K562 (cell line): ENCODE results near the gene PADI4. TPM values are rescaled to one million over a fixed set of nuclear protein-coding genes. Genes with fewer than 3 reads are reported as not detected.

Experiments
- CREBBP ChIP-seq: IDR thresholded peaks from one replicate; pipeline ENCODE4 v1.6.1; 2012; ENCODE audit warnings: low read depth, mild to moderate bottlenecking, control low read depth, inconsistent platforms, low read length
- CREM ChIP-seq: IDR thresholded peaks from 2 replicates; pipeline ENCODE4 v1.6.1; 2014; ENCODE audit warnings: antibody characterized with exemption, low read depth
- EHMT2 ChIP-seq: fragments of 450-650 bp; IDR thresholded peaks from 2 replicates; pipeline ENCODE4 v1.6.1; 2018; ENCODE audit warnings: antibody characterized with exemption
- FOXO4 ChIP-seq: fragments of 450-650 bp; formaldehyde crosslinking; IDR thresholded peaks from 2 replicates; pipeline ENCODE4 v1.4.0; 2020; ENCODE audit warnings: mild to moderate bottlenecking, moderate library complexity
- FUS ChIP-seq: fragments of 200-400 bp; formaldehyde crosslinking; optimal IDR thresholded peaks from 2 replicates; pipeline ENCODE3; 2017; ENCODE audit warnings: low read depth, low read length
- KLF16 ChIP-seq: IDR thresholded peaks from 2 replicates; pipeline ENCODE4 v1.6.1; 2016; ENCODE audit warnings: antibody characterized with exemption
- MXD1 ChIP-seq: fragments of 250-450 bp; sonication (Bioruptor Pico); IDR thresholded peaks from 2 replicates; pipeline ENCODE4 v1.8.0; 2021; ENCODE audit warnings: borderline replicate concordance, mild to moderate bottlenecking, moderate library complexity; ENCODE audit not compliant: poor library complexity, severe bottlenecking
- NCOA1 ChIP-seq: fragments of 450-650 bp; IDR thresholded peaks from 2 replicates; pipeline ENCODE4 v1.6.1; 2016; ENCODE audit warnings: low read depth
- NFIC ChIP-seq: fragments of 450-650 bp; IDR thresholded peaks from 2 replicates; pipeline ENCODE4 v1.6.1; 2017; ENCODE audit warnings: mild to moderate bottlenecking, inconsistent platforms
- POLR2A ChIP-seq: fragments of 450-650 bp; conservative IDR thresholded peaks from 2 replicates; pipeline ENCODE4 v1.6.1; 2016
- RCOR1 ChIP-seq, 2 experiments: IDR thresholded peaks; 2 replicates each; pipeline ENCODE4 v1.6.1; 2012; ENCODE audit warnings: low read depth in 2 of 2, low read length in 2 of 2, borderline replicate concordance in 1 of 2, improper control_type of control experiment in 1 of 2
- RFX7 ChIP-seq: fragments of 250-450 bp; sonication (Bioruptor Pico); IDR thresholded peaks from 2 replicates; pipeline ENCODE4 v1.5.1; 2021; ENCODE audit warnings: mild to moderate bottlenecking
- SAP30 ChIP-seq: fragments of 200-600 bp; sonication (generic); IDR thresholded peaks from 2 replicates; pipeline ENCODE4 v1.6.1; 2012; ENCODE audit warnings: borderline replicate concordance, low read depth, mild to moderate bottlenecking, moderate library complexity, low read length, control low read depth, inconsistent platforms; ENCODE audit not compliant: insufficient read depth, poor library complexity, severe bottlenecking
- SIN3B ChIP-seq: fragments of 450-650 bp; IDR thresholded peaks from 2 replicates; pipeline ENCODE4 v1.6.1; 2017; ENCODE audit warnings: low read depth, mild to moderate bottlenecking, moderate library complexity
- SMAD2 ChIP-seq: fragments of 150-350 bp; IDR thresholded peaks from 2 replicates; pipeline ENCODE4 v1.6.1; 2014; ENCODE audit warnings: low read depth, mild to moderate bottlenecking, low read length
- SMARCE1 ChIP-seq: fragments of 450-650 bp; IDR thresholded peaks from 2 replicates; pipeline ENCODE4 v1.7.1; 2016; ENCODE audit warnings: mild to moderate bottlenecking
- STAT5A ChIP-seq: IDR thresholded peaks from 2 replicates; pipeline ENCODE4 v1.6.1; 2012; ENCODE audit warnings: low read length, inconsistent platforms, borderline replicate concordance
- SUPT5H ChIP-seq: fragments of 450-650 bp; IDR thresholded peaks from 2 replicates; pipeline ENCODE4 v1.6.1; 2016
- THRA ChIP-seq: fragments of 450-650 bp; IDR thresholded peaks from 2 replicates; pipeline ENCODE4 v1.6.1; 2017; ENCODE audit warnings: mild to moderate bottlenecking, moderate library complexity
- YY1 ChIP-seq, 3 experiments: IDR thresholded peaks; 2 replicates each; pipeline ENCODE4 v1.6.1; 2011; ENCODE audit warnings: low read length in 2 of 3, mild to moderate bottlenecking in 2 of 3, moderate library complexity in 2 of 3, borderline replicate concordance in 1 of 3, control low read depth in 1 of 3, low read depth in 1 of 3; ENCODE audit not compliant: insufficient read depth in 3 of 3, insufficient replicate concordance in 2 of 3, control insufficient read depth in 1 of 3, insufficient read length in 1 of 3; ENCODE audit errors: extremely low read depth in 1 of 3
- ZBTB17 ChIP-seq: fragments of 450-650 bp; formaldehyde crosslinking; IDR thresholded peaks from 2 replicates; pipeline ENCODE4 v1.4.0; 2020; ENCODE audit warnings: mild to moderate bottlenecking
- ZNF12 ChIP-seq: sonication (generic); formaldehyde crosslinking; IDR thresholded peaks from 2 replicates; pipeline ENCODE4 v1.4.0; 2020; ENCODE audit warnings: mild to moderate bottlenecking, missing genetic modification reagents
- ZNF24 ChIP-seq: fragments of 450-650 bp; IDR thresholded peaks from 2 replicates; pipeline ENCODE4 v1.6.1; 2016
- ZNF511 ChIP-seq: sonication (generic); formaldehyde crosslinking; IDR thresholded peaks from 2 replicates; pipeline ENCODE4 v1.8.0; 2022; ENCODE audit warnings: mild to moderate bottlenecking, missing genetic modification reagents
- polyA plus RNA-seq, 8 experiments: library from polyadenylated mRNA; depleted of rRNA in 4 of 8; stranded (reverse) in 5 of 8; unstranded in 3 of 8; fragments of >200 nt; fragmentation: Nextera tagmentation in 2 of 8; fragmentation: Illumina TruSeq in 1 of 8; extraction: Ambion mirVana in 2 of 8; extraction: Trizol in 1 of 8; gene quantifications; 2 replicates each; pipeline versions ENCODE4 v1.2.1 to v1.2.3, GENCODE V29; 2011 to 2014; ENCODE audit warnings: inconsistent platforms in 1 of 8, missing spikeins in 1 of 8
- total RNA-seq, 7 experiments: library from RNA; depleted of rRNA in 6 of 7; stranded (reverse); fragments of >200 nt in 6 of 7; fragmentation: Illumina TruSeq in 2 of 7; extraction: Trizol in 2 of 7; gene quantifications; 2 replicates each; pipeline versions ENCODE4 v1.2.1 to v1.2.3, GENCODE V29; 2011 to 2021; ENCODE audit warnings: low replicate concordance in 1 of 7

The PADI4 gene
- total and polyA plus RNA-seq, 9 of the 15 experiments (the other 6 are each of a cell fraction or from before 2014, with no cell fraction given) = 0.22 to 0.33 TPM; not detected in 7

- no peak for TF ChIP-seq FUS
- peak in 1 of 2 experiments; percentile 36; a peak in 1 of 4 replicates for TF ChIP-seq RCOR1 (IDR thresholded peaks at IDR 0.05; ENCODE audit: borderline replicate concordance in 1 of 2, low read depth in 2 of 2, low read length in 2 of 2)
- no peak for TF ChIP-seq NCOA1
- no peak for TF ChIP-seq CREBBP
- TF ChIP-seq RFX7 (CRISPR knock-in tag) = no peak
- TF ChIP-seq ZNF511 = no peak
- TF ChIP-seq SMAD2 = no peak
- TF ChIP-seq SAP30 = no peak
- TF ChIP-seq SIN3B = no peak
- no peak for TF ChIP-seq SMARCE1
- TF ChIP-seq SUPT5H = no peak
- peak; percentile 47; the same call in 1 of the 2 replicates for TF ChIP-seq KLF16
- no peak for TF ChIP-seq EHMT2
- TF ChIP-seq NFIC = no peak
- peak in 1 of 3 experiments; percentile 16 for TF ChIP-seq YY1 (IDR thresholded peaks at IDR 0.05; ENCODE audit: borderline replicate concordance in 1 of 3, control insufficient read depth in 1 of 3, extremely low read depth in 1 of 3, insufficient read depth in 3 of 3, insufficient read length in 1 of 3, insufficient replicate concordance in 2 of 3, low read depth in 1 of 3, low read length in 2 of 3)
- TF ChIP-seq CREM = 0 out of 2 replicates have a peak, but pooled peaks have one; percentile 21
- TF ChIP-seq ZNF12 (CRISPR knock-in tag) = no peak
- no peak for TF ChIP-seq ZNF24
- no peak for TF ChIP-seq MXD1 (CRISPR knock-in tag)
- no peak for TF ChIP-seq POLR2A
- TF ChIP-seq FOXO4 (CRISPR knock-in tag) = no peak
- TF ChIP-seq STAT5A = no peak
- TF ChIP-seq THRA = no peak
- no peak for TF ChIP-seq ZBTB17 (CRISPR knock-in tag)
These were observed 33.5 kb upstream of the PADI4 start (continued) for GRCh38 chr1:17274186-17275170.
